ENCODE results near the gene MLYCD.
"Not testable (repeated sequence)": the region's sequence is repeated elsewhere in the genome, so short reads cannot be mapped to it uniquely, and the experiment has no call there.

The MLYCD gene

GRCh38 chr16:83926726-83927397 is 27.9 kb downstream of the MLYCD start:
- DNase-seq, result peak; percentile 6 to 20

- no peak for DNase-seq
These were observed 29.6 kb downstream of the MLYCD start for GRCh38 chr16:83928341-83929055.

GRCh38 chr16:83929811-83930555 is 31.1 kb downstream of the MLYCD start:
- DNase-seq, result no peak

GRCh38 chr16:83930730-83931500 is 32.0 kb downstream of the MLYCD start:
- no peak for DNase-seq

- DNase-seq, result no peak
These were observed 32.6 kb downstream of the MLYCD start for GRCh38 chr16:83931556-83931955.

- no peak for DNase-seq
These were observed 33.4 kb downstream of the MLYCD start for GRCh38 chr16:83932304-83932703.

GRCh38 chr16:83932955-83933673 is 34.2 kb downstream of the MLYCD start:
- DNase-seq, result no peak

GRCh38 chr16:83933885-83934683 is 35.2 kb downstream of the MLYCD start:
- DNase-seq, result no peak

GRCh38 chr16:83934684-83934977 is 35.7 kb downstream of the MLYCD start:
- DNase-seq, result no peak

GRCh38 chr16:83935005-83935857 is 36.3 kb downstream of the MLYCD start:
- DNase-seq, result no peak

GRCh38 chr16:83935858-83936255 is 36.9 kb downstream of the MLYCD start:
- no peak for DNase-seq

- DNase-seq, result no peak
These were observed 37.8 kb downstream of the MLYCD start for GRCh38 chr16:83936581-83937165.

- no peak for DNase-seq
These were observed 38.4 kb downstream of the MLYCD start for GRCh38 chr16:83937267-83937666.

- no peak for DNase-seq
These were observed 39.3 kb downstream of the MLYCD start for GRCh38 chr16:83937922-83938885.

GRCh38 chr16:83939266-83939855 is 40.4 kb downstream of the MLYCD start:
- no peak for DNase-seq

- DNase-seq, result no peak
These were observed 41.2 kb downstream of the MLYCD start for GRCh38 chr16:83940119-83940518.

- peak in 1 of 2 experiments; percentile 5 for DNase-seq
These were observed 41.9 kb downstream of the MLYCD start for GRCh38 chr16:83940630-83941378.

GRCh38 chr16:83941546-83941945 is 42.6 kb downstream of the MLYCD start:
- DNase-seq, result not testable (repeated sequence)

Data from NCI-H187 (cell line).